Measurements from ENCODE around the gene THOC1. TPM values are rescaled to one million over a fixed set of nuclear protein-coding genes. Genes with fewer than 3 reads are reported as not detected.

THOC1 gene
- total and polyA plus RNA-seq, 4 donors = 4.0 to 59.2 (median 46.3) TPM

DNA sequence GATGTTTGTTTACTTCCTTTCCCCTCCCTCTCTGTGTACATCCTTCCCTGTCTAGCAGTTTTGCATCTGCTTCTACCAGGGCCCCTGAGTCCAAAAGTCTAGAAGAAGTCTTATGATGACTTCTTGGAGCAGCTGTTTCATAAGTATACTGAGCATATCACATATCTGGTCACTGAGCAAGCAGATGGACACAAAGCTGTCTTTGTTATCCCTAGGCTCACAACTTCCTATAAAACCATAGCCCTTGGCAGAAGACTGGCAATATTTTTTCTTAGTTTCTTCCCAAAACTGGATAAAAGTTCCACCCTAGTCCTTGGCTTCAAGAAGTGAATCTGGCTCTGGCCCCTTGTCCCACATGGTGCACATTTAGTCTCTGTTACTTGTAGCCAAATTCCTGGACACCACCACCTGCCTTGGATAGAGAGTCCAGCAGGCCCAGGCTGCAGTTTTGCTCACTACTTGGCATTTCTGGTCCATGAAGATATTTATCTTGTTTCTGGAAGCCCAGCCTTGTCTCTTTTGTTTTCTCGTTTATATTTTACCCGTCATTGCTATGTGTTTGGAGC lies 22.5 kb downstream of the THOC1 start:
- peaks cover 2 to 6% of the 10 kb centered on the region in 2 donors for H3K36me3 ChIP-seq (ENCODE audit: control insufficient read depth in 1 of 2, insufficient read depth in 2 of 2, low read length in 1 of 2)
- WGBS, 2 donors = 95 to 96% methylated on average over 2 of the region's 2 CpGs
- H3K4me3 ChIP-seq (ENCODE audit: low read length in 2 of 2) = no peak overlapping the region
- H3K9me3 ChIP-seq (ENCODE audit: control insufficient read depth, low read length) = no peaks in the 10 kb centered on the region
- ATAC-seq (ENCODE audit: low FRiP score) = no peak
- intact Hi-C loops (cut with DNase I) = no loop called here
- peaks cover 0 to 4% of the 10 kb centered on the region in 2 donors for H3K4me1 ChIP-seq (ENCODE audit: control insufficient read depth in 1 of 2, insufficient read depth in 2 of 2, low read length in 2 of 2)
- no peak overlapping the region for H3K27ac ChIP-seq (ENCODE audit: low read depth in 1 of 2, low read length in 2 of 2)
- H3K27me3 ChIP-seq (ENCODE audit: control insufficient read depth in 1 of 2, insufficient read depth in 2 of 2, low read length in 1 of 2) = no peaks in the 10 kb centered on the region
- no peak for DNase-seq

DNA sequence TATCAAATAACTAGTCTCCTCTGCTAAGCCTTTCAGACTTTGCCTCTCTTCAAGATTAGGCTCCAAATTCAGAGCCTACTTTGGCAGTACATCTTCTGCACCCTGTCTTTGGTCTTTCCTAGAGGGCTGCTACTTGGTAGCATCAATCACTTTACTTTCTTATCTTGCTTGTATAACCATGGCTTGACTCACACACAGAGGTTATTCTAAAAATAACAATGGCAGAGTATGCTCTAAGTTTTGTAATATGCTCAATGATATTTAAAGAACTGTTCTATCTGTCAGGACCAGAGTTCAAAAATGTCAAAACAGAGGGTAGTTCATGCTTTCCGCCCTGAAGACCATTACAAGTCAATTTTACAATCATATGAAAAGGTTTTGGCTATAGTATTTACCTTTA lies 27.7 kb downstream of the THOC1 start:
- H3K36me3 ChIP-seq (ENCODE audit: control insufficient read depth in 1 of 2, insufficient read depth in 2 of 2, low read length in 1 of 2) = peaks cover under 1 to 6% of the 10 kb centered on the region in 2 donors
- H3K4me3 ChIP-seq (ENCODE audit: low read length in 2 of 2) = no peak overlapping the region
- 56 to 62% methylated on average over 1 of the region's 1 CpG for WGBS, 2 donors
- no peaks in the 10 kb centered on the region for H3K27me3 ChIP-seq (ENCODE audit: control insufficient read depth in 1 of 2, insufficient read depth in 2 of 2, low read length in 1 of 2)
- no peaks in the 10 kb centered on the region for H3K9me3 ChIP-seq (ENCODE audit: control insufficient read depth, low read length)
- no peak for ATAC-seq (ENCODE audit: low FRiP score)
- intact Hi-C loops (cut with DNase I) = no loop called here
- peaks cover 0 to 5% of the 10 kb centered on the region in 2 donors for H3K4me1 ChIP-seq (ENCODE audit: control insufficient read depth in 1 of 2, insufficient read depth in 2 of 2, low read length in 2 of 2)
- H3K27ac ChIP-seq (ENCODE audit: low read depth in 1 of 2, low read length in 2 of 2) = no peak overlapping the region
- DNase-seq = no peak

DNA sequence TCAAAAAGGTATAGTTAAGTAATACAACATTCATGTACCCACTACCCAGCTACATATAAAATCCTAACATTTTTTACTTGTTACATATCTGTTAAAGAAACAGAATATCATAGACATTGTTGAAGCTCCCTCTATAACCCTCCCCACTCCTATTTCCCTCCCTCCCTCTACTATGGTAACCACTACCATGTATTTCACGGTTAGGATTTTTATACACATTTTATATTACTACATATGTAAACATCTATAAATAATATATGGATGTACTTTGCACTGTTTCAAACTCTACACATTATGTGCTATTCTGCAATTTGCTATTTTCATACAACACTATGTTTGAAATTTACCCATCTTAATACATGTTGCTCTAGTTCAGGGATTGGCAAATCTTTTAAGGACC lies 36.3 kb downstream of the THOC1 start:
- WGBS, 2 donors = 36 to 48% methylated on average over 1 of the region's 1 CpG
- no peak overlapping the region for H3K4me3 ChIP-seq (ENCODE audit: low read length in 2 of 2)
- no peak overlapping the region for H3K27ac ChIP-seq (ENCODE audit: low read depth in 1 of 2, low read length in 2 of 2)
- H3K36me3 ChIP-seq (ENCODE audit: control insufficient read depth in 1 of 2, insufficient read depth in 2 of 2, low read length in 1 of 2) = no peaks in the 10 kb centered on the region
- H3K9me3 ChIP-seq (ENCODE audit: control insufficient read depth, low read length) = no peaks in the 10 kb centered on the region
- no peaks in the 10 kb centered on the region for H3K4me1 ChIP-seq (ENCODE audit: control insufficient read depth in 1 of 2, insufficient read depth in 2 of 2, low read length in 2 of 2)
- H3K27me3 ChIP-seq (ENCODE audit: control insufficient read depth in 1 of 2, insufficient read depth in 2 of 2, low read length in 1 of 2) = no peaks in the 10 kb centered on the region
- intact Hi-C loops (cut with DNase I) = no loop called here
- no peak for DNase-seq
- no peak for ATAC-seq (ENCODE audit: low FRiP score)

DNA sequence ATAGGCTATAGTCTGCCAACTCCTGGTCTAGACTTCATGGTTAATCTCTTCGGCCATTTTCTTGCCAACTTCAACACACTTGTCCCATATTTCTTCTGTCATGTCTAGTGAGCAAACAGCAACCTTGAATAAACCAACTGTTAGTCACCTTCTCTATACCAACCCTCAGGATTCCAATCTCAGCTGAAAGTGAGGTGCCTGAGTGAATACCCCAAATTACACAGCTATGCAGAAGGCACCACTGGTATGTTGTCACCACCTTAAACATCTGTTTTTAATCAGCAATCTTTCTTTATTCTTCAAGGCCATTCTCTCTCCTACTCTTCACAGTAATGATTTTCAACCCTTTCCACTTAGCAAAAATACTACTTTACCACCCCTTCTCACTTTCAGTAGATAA lies 39.3 kb downstream of the THOC1 start:
- intact Hi-C loops (cut with DNase I) = no loop called here
- Histone ChIP-seq H3K4me3 (ENCODE audit: low read length in 2 of 2) (no peak overlapping the region), H3K27ac (ENCODE audit: low read depth in 1 of 2, low read length in 2 of 2) (no peak overlapping the region), H3K36me3 (ENCODE audit: control insufficient read depth in 1 of 2, insufficient read depth in 2 of 2, low read length in 1 of 2) (peaks cover 0 to 2% of the 10 kb centered on the region in 2 donors), H3K9me3 (ENCODE audit: control insufficient read depth, low read length) (no peaks in the 10 kb centered on the region), H3K27me3 (ENCODE audit: control insufficient read depth in 1 of 2, insufficient read depth in 2 of 2, low read length in 1 of 2) (no peaks in the 10 kb centered on the region), H3K4me1 (ENCODE audit: control insufficient read depth in 1 of 2, insufficient read depth in 2 of 2, low read length in 2 of 2) (no peaks in the 10 kb centered on the region)
- 57 to 78% methylated on average over 1 of the region's 1 CpG for WGBS, 2 donors
- ATAC-seq (ENCODE audit: low FRiP score) = no peak
- no peak for DNase-seq

DNA sequence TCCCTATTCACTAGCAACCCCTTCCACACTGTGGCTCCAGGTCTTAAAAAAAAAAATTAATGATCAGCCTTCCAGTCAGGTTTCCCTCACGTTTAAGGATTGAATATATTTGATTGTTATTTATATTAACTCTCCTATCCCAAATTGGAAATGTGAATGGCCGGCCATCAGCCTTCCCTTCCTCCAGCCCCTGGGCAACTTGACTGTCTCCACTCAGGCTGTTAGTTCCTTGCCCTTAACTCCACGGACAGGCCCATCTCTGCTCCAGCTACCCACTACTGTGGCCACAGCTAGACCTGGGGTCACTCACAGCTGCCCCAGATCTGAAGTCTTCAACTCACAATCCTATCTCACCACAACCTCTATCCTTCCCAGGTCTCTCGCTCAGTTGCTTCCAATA lies 39.9 kb downstream of the THOC1 start:
- no peaks in the 10 kb centered on the region for H3K27me3 ChIP-seq (ENCODE audit: control insufficient read depth in 1 of 2, insufficient read depth in 2 of 2, low read length in 1 of 2)
- peaks cover 0 to 2% of the 10 kb centered on the region in 2 donors for H3K36me3 ChIP-seq (ENCODE audit: control insufficient read depth in 1 of 2, insufficient read depth in 2 of 2, low read length in 1 of 2)
- no peak overlapping the region for H3K27ac ChIP-seq (ENCODE audit: low read depth in 1 of 2, low read length in 2 of 2)
- ATAC-seq (ENCODE audit: low FRiP score) (no peak), DNase-seq (no peak)
- H3K4me1 ChIP-seq (ENCODE audit: control insufficient read depth in 1 of 2, insufficient read depth in 2 of 2, low read length in 2 of 2) = no peaks in the 10 kb centered on the region
- H3K4me3 ChIP-seq (ENCODE audit: low read length in 2 of 2) = no peak overlapping the region
- no peaks in the 10 kb centered on the region for H3K9me3 ChIP-seq (ENCODE audit: control insufficient read depth, low read length)
- intact Hi-C loops (cut with DNase I) = no loop called here
- WGBS, 2 donors = 90 to 92% methylated on average over 4 of the region's 4 CpGs

DNA sequence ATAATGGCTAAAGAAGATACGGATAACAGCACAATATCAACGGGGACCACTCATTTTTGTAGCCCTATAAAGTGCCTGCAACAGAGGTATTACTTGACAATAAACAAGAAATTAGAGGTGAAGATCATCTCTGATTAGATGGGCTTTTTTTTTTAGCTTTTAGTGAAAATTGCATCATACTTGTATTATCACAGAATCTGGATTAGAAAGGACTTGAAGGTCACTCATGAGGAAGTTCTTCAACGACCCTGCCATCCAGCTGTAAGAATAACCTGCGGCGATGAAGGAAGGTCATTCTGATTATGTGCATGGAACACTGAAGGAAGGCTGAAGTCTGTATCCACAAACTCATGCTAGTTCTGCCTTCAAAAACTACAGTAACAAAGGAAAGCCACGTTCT lies 40.5 kb downstream of the THOC1 start:
- H3K27ac ChIP-seq (ENCODE audit: low read depth in 1 of 2, low read length in 2 of 2) = no peak overlapping the region
- H3K4me1 ChIP-seq (ENCODE audit: control insufficient read depth in 1 of 2, insufficient read depth in 2 of 2, low read length in 2 of 2) = no peaks in the 10 kb centered on the region
- ATAC-seq (ENCODE audit: low FRiP score) (no peak), DNase-seq (no peak)
- H3K9me3 ChIP-seq (ENCODE audit: control insufficient read depth, low read length) = no peaks in the 10 kb centered on the region
- H3K4me3 ChIP-seq (ENCODE audit: low read length in 2 of 2) = no peak overlapping the region
- H3K27me3 ChIP-seq (ENCODE audit: control insufficient read depth in 1 of 2, insufficient read depth in 2 of 2, low read length in 1 of 2) = no peaks in the 10 kb centered on the region
- H3K36me3 ChIP-seq (ENCODE audit: control insufficient read depth in 1 of 2, insufficient read depth in 2 of 2, low read length in 1 of 2) = peaks cover 0 to 2% of the 10 kb centered on the region in 2 donors
- WGBS, 2 donors = 93 to 95% methylated on average over 6 of the region's 6 CpGs
- intact Hi-C loops (cut with DNase I) = no loop called here

DNA sequence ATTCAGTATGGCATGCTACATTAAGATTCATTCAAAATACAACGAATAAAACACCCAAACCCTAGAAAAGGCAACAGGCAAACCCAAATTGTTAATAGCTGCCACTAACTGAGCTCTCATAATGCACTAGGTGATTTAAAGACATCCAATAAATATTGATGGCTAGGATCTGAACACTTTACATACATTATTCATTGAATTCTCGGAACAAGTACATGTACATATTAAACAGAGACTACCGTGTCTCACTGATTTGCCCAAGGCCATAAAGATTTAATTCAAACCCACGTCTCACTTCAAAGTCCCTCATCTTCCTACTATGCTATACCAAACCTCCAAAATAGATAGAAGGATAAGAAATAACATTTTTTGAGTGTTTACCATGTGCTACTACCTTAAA lies 42.1 kb downstream of the THOC1 start:
- Histone ChIP-seq H3K9me3 (ENCODE audit: control insufficient read depth, low read length) (no peaks in the 10 kb centered on the region), H3K27me3 (ENCODE audit: control insufficient read depth in 1 of 2, insufficient read depth in 2 of 2, low read length in 1 of 2) (no peaks in the 10 kb centered on the region), H3K4me3 (ENCODE audit: low read length in 2 of 2) (no peak overlapping the region), H3K4me1 (ENCODE audit: control insufficient read depth in 1 of 2, insufficient read depth in 2 of 2, low read length in 2 of 2) (no peaks in the 10 kb centered on the region), H3K27ac (ENCODE audit: low read depth in 1 of 2, low read length in 2 of 2) (no peak overlapping the region), H3K36me3 (ENCODE audit: control insufficient read depth in 1 of 2, insufficient read depth in 2 of 2, low read length in 1 of 2) (peaks cover 0 to 2% of the 10 kb centered on the region in 2 donors)
- no peak for ATAC-seq (ENCODE audit: low FRiP score)
- 94 to 95% methylated on average over 4 of the region's 4 CpGs for WGBS, 2 donors
- intact Hi-C loops (cut with DNase I) = no loop called here
- no peak for DNase-seq

DNA sequence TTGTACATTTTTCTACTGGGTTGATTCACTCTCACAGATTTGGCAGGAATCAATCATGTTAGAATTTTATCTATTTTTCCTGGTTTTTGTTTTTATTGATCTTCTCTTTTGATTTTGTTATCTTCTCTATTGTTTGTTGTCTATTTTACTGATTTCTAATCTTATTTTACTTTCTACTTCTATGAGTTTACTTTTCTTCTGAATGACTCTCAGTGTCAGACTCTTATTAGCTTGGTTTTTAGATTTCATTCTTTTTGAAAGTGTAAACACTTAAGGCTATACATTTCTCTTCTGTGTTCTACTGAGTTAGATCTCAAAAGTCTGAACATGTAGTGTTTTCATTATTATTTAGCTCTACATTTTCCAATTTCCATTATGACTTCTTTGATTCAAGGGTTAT lies 47.1 kb downstream of the THOC1 start:
- Histone ChIP-seq H3K27me3 (ENCODE audit: control insufficient read depth in 1 of 2, insufficient read depth in 2 of 2, low read length in 1 of 2) (no peaks in the 10 kb centered on the region), H3K9me3 (ENCODE audit: control insufficient read depth, low read length) (no peaks in the 10 kb centered on the region), H3K4me3 (ENCODE audit: low read length in 2 of 2) (no peak overlapping the region), H3K4me1 (ENCODE audit: control insufficient read depth in 1 of 2, insufficient read depth in 2 of 2, low read length in 2 of 2) (no peaks in the 10 kb centered on the region), H3K36me3 (ENCODE audit: control insufficient read depth in 1 of 2, insufficient read depth in 2 of 2, low read length in 1 of 2) (peaks cover 0 to 2% of the 10 kb centered on the region in 2 donors), H3K27ac (ENCODE audit: low read depth in 1 of 2, low read length in 2 of 2) (no peak overlapping the region)
- intact Hi-C loops (cut with DNase I) = no loop called here
- ATAC-seq (ENCODE audit: low FRiP score) (no peak), DNase-seq (no peak)

DNA sequence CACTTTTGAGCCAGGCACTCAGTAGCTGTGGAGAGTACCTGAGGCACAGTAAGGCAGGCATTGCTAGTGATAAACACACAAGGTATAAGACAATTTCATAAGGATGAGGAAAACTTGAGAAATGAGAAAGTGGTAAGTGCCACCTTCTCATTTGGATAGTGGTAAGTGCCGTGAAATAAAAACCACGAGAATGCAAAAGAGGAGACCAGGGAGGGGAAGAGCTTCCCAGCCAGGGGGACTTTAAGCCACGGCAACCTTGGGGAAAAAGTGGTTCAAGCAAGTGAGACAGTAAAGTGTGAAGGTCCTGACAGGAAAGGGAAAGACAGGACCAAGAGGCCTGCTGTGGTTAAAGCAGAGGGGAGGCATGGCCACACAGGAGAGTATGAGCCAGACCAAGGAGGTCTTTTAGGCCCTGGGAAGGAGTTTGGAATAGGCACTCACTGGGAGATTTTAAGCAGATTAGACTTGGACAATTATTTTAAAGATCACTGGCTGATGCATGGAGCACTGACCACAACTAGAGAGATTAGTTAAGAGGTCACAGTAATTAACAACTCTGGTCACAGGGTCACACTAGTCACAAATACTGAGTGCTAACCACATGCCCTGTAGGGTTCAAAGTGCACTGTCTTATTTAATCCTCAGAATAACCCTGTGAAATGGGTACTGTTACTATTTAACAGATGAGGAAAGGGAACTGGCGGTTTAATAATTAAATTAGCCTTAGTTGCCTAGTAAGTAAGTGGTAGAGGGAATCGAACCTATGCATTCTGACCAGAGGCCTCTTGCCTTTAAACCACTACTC lies 50.1 kb downstream of the THOC1 start:
- no peak for DNase-seq
- no peaks in the 10 kb centered on the region for H3K27me3 ChIP-seq (ENCODE audit: control insufficient read depth in 1 of 2, insufficient read depth in 2 of 2, low read length in 1 of 2)
- intact Hi-C loops (cut with DNase I) = no loop called here
- no peak for ATAC-seq (ENCODE audit: low FRiP score)
- H3K4me1 ChIP-seq (ENCODE audit: control insufficient read depth in 1 of 2, insufficient read depth in 2 of 2, low read length in 2 of 2) = no peaks in the 10 kb centered on the region
- no peaks in the 10 kb centered on the region for H3K9me3 ChIP-seq (ENCODE audit: control insufficient read depth, low read length)
- H3K4me3 ChIP-seq (ENCODE audit: low read length in 2 of 2) = no peak overlapping the region
- 87 to 91% methylated on average over 5 of the region's 5 CpGs for WGBS, 2 donors
- H3K36me3 ChIP-seq (ENCODE audit: control insufficient read depth in 1 of 2, insufficient read depth in 2 of 2, low read length in 1 of 2) = peaks cover 3 to 4% of the 10 kb centered on the region in 2 donors
- H3K27ac ChIP-seq (ENCODE audit: low read depth in 1 of 2, low read length in 2 of 2) = no peak overlapping the region

Measured in aorta (tissue), 5 donors.